ENCODE results near the gene EPG5. TPM values are rescaled to one million over a fixed set of nuclear protein-coding genes. Genes with fewer than 3 reads are reported as not detected.

EPG5 gene
- total and polyA plus RNA-seq, 2 of the 4 experiments (the other 2 are of a cell fraction): 37.3 to 114 TPM

GRCh38 chr18:45877403-45877802 is 89.7 kb downstream of the EPG5 start:
- intact Hi-C loops (cut with micrococcal nuclease): no loop called here
- no peaks in the 10 kb centered on the region for H4K20me1 ChIP-seq (ENCODE audit: insufficient read depth, low read length)
- H3K9ac ChIP-seq (ENCODE audit: low read depth, low read length): no peak overlapping the region
- H2AK9ac ChIP-seq (replicated peaks; ENCODE audit: low read depth, low read length, poor library complexity): no peak overlapping the region
- H3K27ac ChIP-seq (ENCODE audit: insufficient read depth, low read length): no peak overlapping the region
- no peak overlapping the region for H3K4me3 ChIP-seq (ENCODE audit: insufficient read depth, low read depth, low read length)
- no peaks in the 10 kb centered on the region for H3K27me3 ChIP-seq (ENCODE audit: control insufficient read depth, insufficient read depth, low read length)
- no peaks in the 10 kb centered on the region; the same call in 1 of the 2 replicates for H3K4me1 ChIP-seq (ENCODE audit: control insufficient read depth, insufficient read depth, low read length)
- no TSS peak for BruUV-seq (replicated peaks)
- DNase-seq: no peak
- no peak overlapping the region for H3K4me2 ChIP-seq (ENCODE audit: low read depth, low read length)
- H2BK20ac ChIP-seq (ENCODE audit: low read depth, low read length): no peak overlapping the region
- H4K91ac ChIP-seq (ENCODE audit: insufficient read depth, low read depth, low read length): no peak overlapping the region
- no peak overlapping the region for H3K14ac ChIP-seq (replicated peaks; ENCODE audit: low read depth, low read length)
- no peak overlapping the region for H3K18ac ChIP-seq (ENCODE audit: low read depth, low read length)
- H3K36me3 ChIP-seq (ENCODE audit: control insufficient read depth, insufficient read depth, low read length): peaks cover 31% of the 10 kb centered on the region
- ATAC-seq (ENCODE audit: low read depth): no peak
- no peak overlapping the region for H3K56ac ChIP-seq (ENCODE audit: extremely low read depth, insufficient read depth, low read length)
- H3K23ac ChIP-seq (ENCODE audit: low read depth, low read length): no peak overlapping the region
- no peak overlapping the region for H2BK15ac ChIP-seq (ENCODE audit: low read depth, low read length)
- H3K9me3 ChIP-seq (ENCODE audit: control insufficient read depth, insufficient read depth, low read length): peaks cover 2% of the 10 kb centered on the region; the same call in 1 of the 2 replicates
- WGBS, 2 experiments (ENCODE audit: extremely low coverage in 2 of 2, insufficient read length in 1 of 2): 100% methylated on average over 1 of the region's 3 CpGs; no CpG with 5 or more reads in 1 of the 2 experiments
- H3K79me1 ChIP-seq (ENCODE audit: low read depth in 1 of 2, low read length in 2 of 2): peaks cover 20 to 22% of the 10 kb centered on the region in 2 experiments
- in situ Hi-C loops (cut with MboI; ENCODE audit: low sequenced_read_pairs): no loop called here
- TF ChIP-seq RCOR1 (IDR thresholded peaks at IDR 0.05; ENCODE audit: insufficient replicate concordance, low read length) (no peak), FOS (IDR thresholded peaks at IDR 0.05; ENCODE audit: low read depth, low read length) (no peak), CTCF (conservative IDR thresholded peaks at IDR 0.05; ENCODE audit: low read depth, low read length) (no peak), RAD21 (IDR thresholded peaks at IDR 0.05; ENCODE audit: low read length) (no peak), ELK1 (IDR thresholded peaks at IDR 0.05; ENCODE audit: borderline replicate concordance, low read depth, low read length) (no peak), MAZ (IDR thresholded peaks at IDR 0.05; ENCODE audit: borderline replicate concordance, low read depth, low read length) (no peak), BHLHE40 (IDR thresholded peaks at IDR 0.05; ENCODE audit: low read depth, low read length) (no peak), MAFK (IDR thresholded peaks at IDR 0.05; ENCODE audit: low read depth, low read length) (no peak), CHD1 (IDR thresholded peaks at IDR 0.05; ENCODE audit: low read depth, low read length) (no peak), POLR2A (IDR thresholded peaks at IDR 0.05; ENCODE audit: low read depth, low read length) (no peak), RFX5 (IDR thresholded peaks at IDR 0.05; ENCODE audit: low read depth, low read length) (no peak)
- dilution Hi-C loops (cut with HindIII; ENCODE audit: low sequenced_read_pairs, unreplicated experiment): no loop called here
- no peak overlapping the region for H2AK5ac ChIP-seq (ENCODE audit: low read depth, low read length)
- H2BK120ac ChIP-seq (ENCODE audit: low read depth, low read length): no peak overlapping the region
- H2BK5ac ChIP-seq (ENCODE audit: low read depth, low read length, poor library complexity, severe bottlenecking): no peak overlapping the region
- H3K9me1 ChIP-seq (ENCODE audit: insufficient read depth, low read length): no peaks in the 10 kb centered on the region
- no peak overlapping the region for H4K8ac ChIP-seq (ENCODE audit: low read depth in 2 of 2, low read length in 2 of 2)
- no peak overlapping the region for H3K4ac ChIP-seq (ENCODE audit: low read depth, low read length)
- ChIA-PET POLR2A (ENCODE audit: unreplicated experiment) (no interaction called here), CTCF (interaction anchor here (0.8 to 1.4 kb wide), 2 partner anchors 27 to 213 kb away, joined by 3 to 4 read pairs; no protein-coding TSS in a partner anchor)
- no peak overlapping the region for H4K5ac ChIP-seq (ENCODE audit: low read depth, low read length)
- H2AFZ ChIP-seq (replicated peaks; ENCODE audit: low read length, poor library complexity): no peak overlapping the region

Data from IMR-90 (cell line).